ENCODE measurements around the gene NLRC3. TPM values are rescaled to one million over a fixed set of nuclear protein-coding genes. Genes with fewer than 3 reads are reported as not detected.
A peak's percentile ranks its signal among the peaks of the same experiment; 100 is the strongest.
"Not testable (repeated sequence)": the region's sequence is repeated elsewhere in the genome, so short reads cannot be mapped to it uniquely, and the experiment has no call there.

Gene NLRC3
- total and polyA plus RNA-seq, 3 donors from 2014 or later, result 0.76 to 3.0 (median 1.9) TPM

DNA sequence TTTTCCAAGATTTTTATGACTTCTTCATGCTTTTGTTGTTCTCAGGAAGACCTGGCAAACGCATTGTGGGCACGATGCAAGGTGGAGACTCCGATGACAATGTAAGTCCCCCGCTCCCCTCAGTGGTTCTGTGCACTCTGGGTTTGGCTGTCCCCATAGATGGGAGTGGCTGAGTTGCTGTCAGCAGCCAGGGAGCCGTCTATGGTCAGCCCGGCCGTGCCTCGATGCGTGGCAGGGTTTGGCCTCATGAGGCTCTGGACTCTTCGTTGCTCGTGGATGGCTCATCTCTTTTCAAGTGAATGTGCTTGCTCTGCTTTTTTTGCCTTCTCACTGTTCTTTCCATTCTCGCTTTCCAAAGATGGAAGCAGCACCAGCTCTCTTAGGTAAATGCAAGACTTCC lies 44.5 kb downstream of the NLRC3 start:
- TF ChIP-seq CTCF (IDR thresholded peaks at IDR 0.05), result no peak
- TF ChIP-seq POLR2A (IDR thresholded peaks at IDR 0.05), result no peak
- 92 to 96% methylated on average over 12 of the region's 12 CpGs for WGBS, 2 donors

DNA sequence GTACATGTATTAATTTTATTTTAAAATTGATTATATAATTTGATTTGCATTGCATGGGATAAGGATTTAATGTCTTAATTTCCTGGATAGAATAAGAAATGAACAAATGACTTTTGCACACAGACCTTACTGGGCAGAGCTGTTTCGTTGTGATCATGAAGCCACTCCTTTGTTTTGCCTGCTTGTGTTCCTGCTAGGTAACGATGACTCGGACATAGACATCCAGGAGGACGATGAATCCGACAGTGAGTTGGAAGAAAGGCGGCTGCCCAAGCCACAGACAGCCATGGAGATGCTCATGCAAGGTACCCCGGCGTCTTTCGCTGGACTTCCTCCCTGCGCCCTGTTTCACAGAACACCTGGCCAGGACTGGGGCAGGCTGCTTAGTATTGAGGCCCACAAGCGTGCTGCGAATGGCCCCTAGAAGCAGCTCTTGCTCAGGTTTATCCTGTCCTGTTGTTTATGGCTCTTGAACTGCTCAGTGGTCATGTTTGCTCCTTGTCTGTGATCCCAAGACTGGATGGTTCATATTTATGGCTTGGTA lies 46.8 kb downstream of the NLRC3 start:
- Histone ChIP-seq H3K36me3 (ENCODE audit: low read depth, missing control alignments) (no peaks in the 10 kb centered on the region), H3K27ac (no peak overlapping the region), H3K4me1 (no peaks in the 10 kb centered on the region), H3K4me3 (no peak overlapping the region), H3K27me3 (no peaks in the 10 kb centered on the region), H3K9me3 (no peaks in the 10 kb centered on the region)
- intact Hi-C loops (cut with DNase I; ENCODE audit: low total_unique reads), result no loop called here
- 93 to 97% methylated on average over 12 of the region's 12 CpGs for WGBS, 2 donors
- no peak for TF ChIP-seq CTCF (IDR thresholded peaks at IDR 0.05)
- no peak for DNase-seq

More for the DNA sequence above, 44.5 kb downstream of the NLRC3 start:
- intact Hi-C loops (cut with DNase I; ENCODE audit: low total_unique reads), result no loop called here
- no peak for DNase-seq
- no peaks in the 10 kb centered on the region for H3K4me1 ChIP-seq
- no peak overlapping the region for H3K4me3 ChIP-seq
- no peaks in the 10 kb centered on the region for H3K27me3 ChIP-seq
- no peaks in the 10 kb centered on the region for H3K36me3 ChIP-seq (ENCODE audit: low read depth, missing control alignments)
- no peak overlapping the region for H3K27ac ChIP-seq
- H3K9me3 ChIP-seq, result no peaks in the 10 kb centered on the region

- H3K4me1 ChIP-seq, result no peaks in the 10 kb centered on the region
- H3K27ac ChIP-seq, result no peak overlapping the region
- intact Hi-C loops (cut with DNase I; ENCODE audit: low total_unique reads), result no loop called here
- H3K27me3 ChIP-seq, result no peaks in the 10 kb centered on the region
- H3K4me3 ChIP-seq, result no peak overlapping the region
- H3K36me3 ChIP-seq (ENCODE audit: low read depth, missing control alignments), result no peaks in the 10 kb centered on the region
- H3K9me3 ChIP-seq, result no peaks in the 10 kb centered on the region
- no peak for TF ChIP-seq POLR2A (IDR thresholded peaks at IDR 0.05)
- TF ChIP-seq CTCF (IDR thresholded peaks at IDR 0.05), result no peak
- DNase-seq, result no peak
Observed at GRCh38 chr16:3529175-3529574, 48.0 kb downstream of the NLRC3 start.

DNA sequence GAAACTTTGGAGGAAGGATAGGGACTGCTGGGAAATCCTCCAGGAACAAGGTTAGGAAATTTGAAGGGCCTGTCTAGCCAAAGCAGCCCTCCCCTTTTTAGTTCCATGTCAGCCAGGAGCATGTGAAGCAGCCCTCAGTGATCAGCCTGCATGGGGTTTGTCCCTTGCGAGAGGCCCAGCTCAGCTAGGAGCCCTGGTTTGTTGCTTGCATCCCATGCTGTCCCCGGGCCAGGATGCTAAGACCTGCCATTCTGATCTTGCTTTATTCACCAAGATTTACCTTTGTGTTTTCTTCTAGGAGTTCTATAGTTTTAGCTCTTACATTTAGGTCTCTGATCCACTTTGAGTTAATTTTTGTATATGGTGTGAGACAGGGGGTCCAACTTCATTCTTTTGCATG lies 48.8 kb downstream of the NLRC3 start:
- WGBS, 2 donors, result 100% methylated on average over 2 of the region's 2 CpGs
- H3K4me1 ChIP-seq, result no peaks in the 10 kb centered on the region
- no peak for DNase-seq
- TF ChIP-seq CTCF (IDR thresholded peaks at IDR 0.05) (no peak), POLR2A (IDR thresholded peaks at IDR 0.05) (no peak)
- no peak overlapping the region for H3K27ac ChIP-seq
- no peaks in the 10 kb centered on the region for H3K36me3 ChIP-seq (ENCODE audit: low read depth, missing control alignments)
- intact Hi-C loops (cut with DNase I; ENCODE audit: low total_unique reads), result no loop called here
- H3K27me3 ChIP-seq, result no peaks in the 10 kb centered on the region
- H3K4me3 ChIP-seq, result no peak overlapping the region
- no peaks in the 10 kb centered on the region for H3K9me3 ChIP-seq

GRCh38 chr16:3527216-3527829 lies 49.9 kb downstream of the NLRC3 start:
- 44 to 58% methylated on average over 7 to 12 of the region's 12 CpGs for WGBS, 2 donors
- intact Hi-C loops (cut with DNase I; ENCODE audit: low total_unique reads); H3K36me3 ChIP-seq (ENCODE audit: low read depth, missing control alignments): not testable (repeated sequence)

More at GRCh38 chr16:3527216-3527829, 49.9 kb downstream of the NLRC3 start:
- TF ChIP-seq CTCF (IDR thresholded peaks at IDR 0.05), result peak; percentile 37 to 61 (median 46)
- not testable (repeated sequence) for H3K4me1 ChIP-seq, H3K27me3 ChIP-seq, H3K27ac ChIP-seq, H3K4me3 ChIP-seq, H3K9me3 ChIP-seq
- DNase-seq, result peak; percentile 90

Data from testis (tissue), 3 donors.